K562 (cell line): Measurements from ENCODE around the gene SNX27. TPM values are rescaled to one million over a fixed set of nuclear protein-coding genes. Genes with fewer than 3 reads are reported as not detected.

ENCODE experiments used
- BCL6 ChIP-seq: fragments of 250-450 bp; sonication (Bioruptor Pico); IDR thresholded peaks from 2 replicates; pipeline ENCODE4 v1.4.0; 2020
- CBX1 ChIP-seq: sonication (generic); IDR thresholded peaks from 2 replicates; pipeline ENCODE4 v1.6.1; 2016; ENCODE audit warnings: antibody characterized with exemption, low read depth, mild to moderate bottlenecking
- MCM5 ChIP-seq: fragments of 450-650 bp; IDR thresholded peaks from 2 replicates; pipeline ENCODE4 v1.6.1; 2016; ENCODE audit warnings: low read depth
- NCOA2 ChIP-seq, 2 experiments: fragments of 450-650 bp; IDR thresholded peaks; 2 replicates each; pipeline ENCODE4 v1.6.1; 2018; ENCODE audit warnings: mild to moderate bottlenecking in 2 of 2, moderate library complexity in 1 of 2; ENCODE audit not compliant: partially characterized antibody in 2 of 2
- PHF21A ChIP-seq: fragments of 450-650 bp; IDR thresholded peaks from 2 replicates; pipeline ENCODE4 v1.6.1; 2017; ENCODE audit warnings: low read depth, borderline replicate concordance
- RFX1 ChIP-seq: fragments of 450-650 bp; IDR thresholded peaks from 2 replicates; pipeline ENCODE4 v1.6.1; 2016; ENCODE audit warnings: mild to moderate bottlenecking, moderate library complexity
- SMC3 ChIP-seq: conservative IDR thresholded peaks from 2 replicates; pipeline ENCODE4 v1.6.1; 2011; ENCODE audit warnings: low read depth, low read length, improper control_type of control experiment; ENCODE audit not compliant: insufficient read depth
- SRSF7 ChIP-seq: fragments of 200-400 bp; formaldehyde crosslinking; optimal IDR thresholded peaks from 2 replicates; pipeline ENCODE3; 2017; ENCODE audit warnings: mild to moderate bottlenecking, low read depth, low read length
- ZNF696 ChIP-seq: fragments of 250-450 bp; sonication (Bioruptor Pico); conservative IDR thresholded peaks from 2 replicates; pipeline ENCODE4 v1.4.0; 2020; ENCODE audit warnings: mild to moderate bottlenecking, moderate library complexity
- polyA plus RNA-seq, 8 experiments: library from polyadenylated mRNA; depleted of rRNA in 4 of 8; stranded (reverse) in 5 of 8; unstranded in 3 of 8; fragments of >200 nt; fragmentation: Nextera tagmentation in 2 of 8; fragmentation: Illumina TruSeq in 1 of 8; extraction: Ambion mirVana in 2 of 8; extraction: Trizol in 1 of 8; gene quantifications; 2 replicates each; pipeline versions ENCODE4 v1.2.1 to v1.2.3, GENCODE V29; 2011 to 2014; ENCODE audit warnings: inconsistent platforms in 1 of 8, missing spikeins in 1 of 8
- total RNA-seq, 7 experiments: library from RNA; depleted of rRNA in 6 of 7; stranded (reverse); fragments of >200 nt in 6 of 7; fragmentation: Illumina TruSeq in 2 of 7; extraction: Trizol in 2 of 7; gene quantifications; 2 replicates each; pipeline versions ENCODE4 v1.2.1 to v1.2.3, GENCODE V29; 2011 to 2021; ENCODE audit warnings: low replicate concordance in 1 of 7
- TF ChIP-seq, protein P1 (sequence below): fragments of 150-350 bp; conservative IDR thresholded peaks from 2 replicates; pipeline ENCODE4 v1.6.1; 2014; ENCODE audit warnings: low read length
- TF ChIP-seq, protein P2 (sequence below): IDR thresholded peaks from 3 replicates; pipeline ENCODE4 v1.6.1; 2011; ENCODE audit warnings: borderline replicate concordance, mild to moderate bottlenecking; ENCODE audit not compliant: insufficient read length, insufficient read depth
- TF ChIP-seq, protein P3 (sequence below): fragments of 450-650 bp; IDR thresholded peaks from 2 replicates; pipeline ENCODE4 v1.7.0; 2016; ENCODE audit warnings: borderline replicate concordance
- TF ChIP-seq, protein P4 (sequence below): fragments of 250-450 bp; sonication (Bioruptor Pico); IDR thresholded peaks from 2 replicates; pipeline ENCODE4 v1.5.0; 2021
- TF ChIP-seq, protein P5 (sequence below): sonication (generic); formaldehyde crosslinking; IDR thresholded peaks from 2 replicates; pipeline ENCODE4 v1.8.0; 2022; ENCODE audit warnings: missing genetic modification reagents, mild to moderate bottlenecking, borderline replicate concordance
- TF ChIP-seq, protein P6 (sequence below): fragments of 450-650 bp; IDR thresholded peaks from 2 replicates; pipeline ENCODE4 v1.6.1; 2016; ENCODE audit warnings: missing biosample characterization, missing genetic modification characterization
- TF ChIP-seq, protein P7 (sequence below): fragments of 450-650 bp; IDR thresholded peaks from 2 replicates; pipeline ENCODE4 v1.6.1; 2016; ENCODE audit warnings: antibody characterized with exemption

The SNX27 gene
- total and polyA plus RNA-seq, 9 of the 15 experiments (the other 6 are each of a cell fraction or from before 2014, with no cell fraction given) = 4.5 to 18.7 (median 10.1) TPM

DNA sequence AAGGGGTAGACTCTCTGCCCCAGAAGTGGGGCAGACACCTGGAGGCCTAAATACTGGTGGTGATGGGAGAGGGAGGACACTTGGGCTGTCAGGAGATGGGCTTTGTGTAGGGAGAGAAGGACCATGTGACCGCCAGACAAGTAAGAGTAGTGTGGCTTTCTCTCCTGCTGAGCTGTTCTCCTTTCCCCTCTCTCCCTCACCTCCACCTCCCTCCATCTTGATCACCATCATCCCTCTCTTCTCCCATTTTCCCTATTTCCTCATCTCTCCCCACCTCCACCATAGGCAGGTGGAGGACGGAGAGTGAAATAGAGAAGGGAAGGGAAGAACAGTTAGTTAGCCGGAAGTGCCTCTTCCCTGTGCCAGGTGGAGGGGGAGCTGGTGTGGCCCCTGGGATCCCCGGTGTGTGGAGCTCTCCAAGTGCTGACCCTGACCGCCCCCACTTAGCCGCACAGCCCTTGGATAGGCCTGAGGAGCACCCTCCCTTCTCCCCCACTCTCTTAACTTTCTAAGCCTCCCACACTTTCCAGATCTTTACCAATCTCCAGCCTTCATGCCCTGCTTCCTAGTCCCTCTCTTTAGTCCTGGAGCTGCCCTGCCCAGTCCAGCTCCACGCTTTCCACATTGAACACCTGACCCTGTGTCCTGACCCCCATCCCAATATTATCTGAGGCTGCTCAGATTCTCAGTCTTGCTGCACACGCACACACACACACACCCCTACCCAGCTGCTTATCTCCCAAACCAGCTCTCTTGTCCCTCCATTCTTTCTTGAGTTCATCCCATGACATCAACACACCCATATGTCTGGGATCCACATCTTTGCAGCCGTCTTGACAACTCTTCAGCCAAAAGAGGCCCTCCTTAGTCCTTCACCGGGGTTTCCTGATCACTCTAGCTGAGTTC lies 103.2 kb downstream of the SNX27 start (continued):
- TF ChIP-seq NCOA2 (IDR thresholded peaks at IDR 0.05; ENCODE audit: partially characterized antibody in 2 of 2) (no peak), PHF21A (no peak), BCL6 (CRISPR knock-in tag) (no peak), ZNF696 (CRISPR knock-in tag) (no peak), RFX1 (no peak), SRSF7 (no peak), SMC3 (no peak), CBX1 (no peak), MCM5 (no peak)
- TF ChIP-seq, protein P1, sequence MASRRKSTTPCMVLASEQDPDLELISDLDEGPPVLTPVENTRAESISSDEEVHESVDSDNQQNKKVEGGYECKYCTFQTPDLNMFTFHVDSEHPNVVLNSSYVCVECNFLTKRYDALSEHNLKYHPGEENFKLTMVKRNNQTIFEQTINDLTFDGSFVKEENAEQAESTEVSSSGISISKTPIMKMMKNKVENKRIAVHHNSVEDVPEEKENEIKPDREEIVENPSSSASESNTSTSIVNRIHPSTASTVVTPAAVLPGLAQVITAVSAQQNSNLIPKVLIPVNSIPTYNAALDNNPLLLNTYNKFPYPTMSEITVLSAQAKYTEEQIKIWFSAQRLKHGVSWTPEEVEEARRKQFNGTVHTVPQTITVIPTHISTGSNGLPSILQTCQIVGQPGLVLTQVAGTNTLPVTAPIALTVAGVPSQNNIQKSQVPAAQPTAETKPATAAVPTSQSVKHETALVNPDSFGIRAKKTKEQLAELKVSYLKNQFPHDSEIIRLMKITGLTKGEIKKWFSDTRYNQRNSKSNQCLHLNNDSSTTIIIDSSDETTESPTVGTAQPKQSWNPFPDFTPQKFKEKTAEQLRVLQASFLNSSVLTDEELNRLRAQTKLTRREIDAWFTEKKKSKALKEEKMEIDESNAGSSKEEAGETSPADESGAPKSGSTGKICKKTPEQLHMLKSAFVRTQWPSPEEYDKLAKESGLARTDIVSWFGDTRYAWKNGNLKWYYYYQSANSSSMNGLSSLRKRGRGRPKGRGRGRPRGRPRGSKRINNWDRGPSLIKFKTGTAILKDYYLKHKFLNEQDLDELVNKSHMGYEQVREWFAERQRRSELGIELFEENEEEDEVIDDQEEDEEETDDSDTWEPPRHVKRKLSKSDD = no peak
- TF ChIP-seq, protein P2, sequence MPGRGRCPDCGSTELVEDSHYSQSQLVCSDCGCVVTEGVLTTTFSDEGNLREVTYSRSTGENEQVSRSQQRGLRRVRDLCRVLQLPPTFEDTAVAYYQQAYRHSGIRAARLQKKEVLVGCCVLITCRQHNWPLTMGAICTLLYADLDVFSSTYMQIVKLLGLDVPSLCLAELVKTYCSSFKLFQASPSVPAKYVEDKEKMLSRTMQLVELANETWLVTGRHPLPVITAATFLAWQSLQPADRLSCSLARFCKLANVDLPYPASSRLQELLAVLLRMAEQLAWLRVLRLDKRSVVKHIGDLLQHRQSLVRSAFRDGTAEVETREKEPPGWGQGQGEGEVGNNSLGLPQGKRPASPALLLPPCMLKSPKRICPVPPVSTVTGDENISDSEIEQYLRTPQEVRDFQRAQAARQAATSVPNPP = no peak
- TF ChIP-seq, protein P3, sequence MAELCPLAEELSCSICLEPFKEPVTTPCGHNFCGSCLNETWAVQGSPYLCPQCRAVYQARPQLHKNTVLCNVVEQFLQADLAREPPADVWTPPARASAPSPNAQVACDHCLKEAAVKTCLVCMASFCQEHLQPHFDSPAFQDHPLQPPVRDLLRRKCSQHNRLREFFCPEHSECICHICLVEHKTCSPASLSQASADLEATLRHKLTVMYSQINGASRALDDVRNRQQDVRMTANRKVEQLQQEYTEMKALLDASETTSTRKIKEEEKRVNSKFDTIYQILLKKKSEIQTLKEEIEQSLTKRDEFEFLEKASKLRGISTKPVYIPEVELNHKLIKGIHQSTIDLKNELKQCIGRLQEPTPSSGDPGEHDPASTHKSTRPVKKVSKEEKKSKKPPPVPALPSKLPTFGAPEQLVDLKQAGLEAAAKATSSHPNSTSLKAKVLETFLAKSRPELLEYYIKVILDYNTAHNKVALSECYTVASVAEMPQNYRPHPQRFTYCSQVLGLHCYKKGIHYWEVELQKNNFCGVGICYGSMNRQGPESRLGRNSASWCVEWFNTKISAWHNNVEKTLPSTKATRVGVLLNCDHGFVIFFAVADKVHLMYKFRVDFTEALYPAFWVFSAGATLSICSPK = no peak
- TF ChIP-seq, protein P4, sequence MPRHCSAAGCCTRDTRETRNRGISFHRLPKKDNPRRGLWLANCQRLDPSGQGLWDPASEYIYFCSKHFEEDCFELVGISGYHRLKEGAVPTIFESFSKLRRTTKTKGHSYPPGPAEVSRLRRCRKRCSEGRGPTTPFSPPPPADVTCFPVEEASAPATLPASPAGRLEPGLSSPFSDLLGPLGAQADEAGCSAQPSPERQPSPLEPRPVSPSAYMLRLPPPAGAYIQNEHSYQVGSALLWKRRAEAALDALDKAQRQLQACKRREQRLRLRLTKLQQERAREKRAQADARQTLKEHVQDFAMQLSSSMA (CRISPR knock-in tag) = no peak
- TF ChIP-seq, protein P5, sequence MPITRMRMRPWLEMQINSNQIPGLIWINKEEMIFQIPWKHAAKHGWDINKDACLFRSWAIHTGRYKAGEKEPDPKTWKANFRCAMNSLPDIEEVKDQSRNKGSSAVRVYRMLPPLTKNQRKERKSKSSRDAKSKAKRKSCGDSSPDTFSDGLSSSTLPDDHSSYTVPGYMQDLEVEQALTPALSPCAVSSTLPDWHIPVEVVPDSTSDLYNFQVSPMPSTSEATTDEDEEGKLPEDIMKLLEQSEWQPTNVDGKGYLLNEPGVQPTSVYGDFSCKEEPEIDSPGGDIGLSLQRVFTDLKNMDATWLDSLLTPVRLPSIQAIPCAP (CRISPR knock-in tag) = no peak
- TF ChIP-seq, protein P6, sequence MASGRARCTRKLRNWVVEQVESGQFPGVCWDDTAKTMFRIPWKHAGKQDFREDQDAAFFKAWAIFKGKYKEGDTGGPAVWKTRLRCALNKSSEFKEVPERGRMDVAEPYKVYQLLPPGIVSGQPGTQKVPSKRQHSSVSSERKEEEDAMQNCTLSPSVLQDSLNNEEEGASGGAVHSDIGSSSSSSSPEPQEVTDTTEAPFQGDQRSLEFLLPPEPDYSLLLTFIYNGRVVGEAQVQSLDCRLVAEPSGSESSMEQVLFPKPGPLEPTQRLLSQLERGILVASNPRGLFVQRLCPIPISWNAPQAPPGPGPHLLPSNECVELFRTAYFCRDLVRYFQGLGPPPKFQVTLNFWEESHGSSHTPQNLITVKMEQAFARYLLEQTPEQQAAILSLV (tag) = 0 out of 2 replicates have a peak, but pooled peaks have one; percentile 24
- TF ChIP-seq, protein P7, sequence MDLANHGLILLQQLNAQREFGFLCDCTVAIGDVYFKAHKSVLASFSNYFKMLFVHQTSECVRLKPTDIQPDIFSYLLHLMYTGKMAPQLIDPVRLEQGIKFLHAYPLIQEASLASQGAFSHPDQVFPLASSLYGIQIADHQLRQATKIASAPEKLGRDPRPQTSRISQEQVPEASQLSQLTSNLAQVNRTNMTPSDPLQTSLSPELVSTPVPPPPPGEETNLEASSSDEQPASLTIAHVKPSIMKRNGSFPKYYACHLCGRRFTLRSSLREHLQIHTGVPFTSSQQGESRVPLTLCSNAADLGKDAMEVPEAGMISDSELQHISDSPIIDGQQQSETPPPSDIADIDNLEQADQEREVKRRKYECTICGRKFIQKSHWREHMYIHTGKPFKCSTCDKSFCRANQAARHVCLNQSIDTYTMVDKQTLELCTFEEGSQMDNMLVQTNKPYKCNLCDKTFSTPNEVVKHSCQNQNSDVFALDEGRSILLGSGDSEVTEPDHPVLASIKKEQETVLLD = no peak
